Gastroesophageal sphincter (tissue), 3 donors: ENCODE measurements around the gene MAGEC3.

Experiments
- CTCF ChIP-seq, 4 experiments: fragments of 200-600 bp in 2 of 4; fragments of 450-650 bp in 2 of 4; sonication (generic) in 1 of 4; IDR thresholded peaks; one replicate each; pipeline ENCODE4 v1.5.1; 2017 to 2019; ENCODE audit warnings: antibody characterized with exemption in 4 of 4, mild to moderate bottlenecking in 2 of 4, moderate library complexity in 2 of 4
- EP300 ChIP-seq: sonication (generic); formaldehyde crosslinking; IDR thresholded peaks from one replicate; pipeline ENCODE4 v1.6.1; 2017; ENCODE audit warnings: antibody characterized with exemption, mild to moderate bottlenecking
- POLR2A ChIP-seq, 2 donors: fragments of 450-650 bp; IDR thresholded peaks; one replicate each; pipeline ENCODE4 v1.6.1; 2017; ENCODE audit warnings: antibody characterized with exemption in 2 of 2, mild to moderate bottlenecking in 2 of 2, moderate library complexity in 1 of 2

DNA sequence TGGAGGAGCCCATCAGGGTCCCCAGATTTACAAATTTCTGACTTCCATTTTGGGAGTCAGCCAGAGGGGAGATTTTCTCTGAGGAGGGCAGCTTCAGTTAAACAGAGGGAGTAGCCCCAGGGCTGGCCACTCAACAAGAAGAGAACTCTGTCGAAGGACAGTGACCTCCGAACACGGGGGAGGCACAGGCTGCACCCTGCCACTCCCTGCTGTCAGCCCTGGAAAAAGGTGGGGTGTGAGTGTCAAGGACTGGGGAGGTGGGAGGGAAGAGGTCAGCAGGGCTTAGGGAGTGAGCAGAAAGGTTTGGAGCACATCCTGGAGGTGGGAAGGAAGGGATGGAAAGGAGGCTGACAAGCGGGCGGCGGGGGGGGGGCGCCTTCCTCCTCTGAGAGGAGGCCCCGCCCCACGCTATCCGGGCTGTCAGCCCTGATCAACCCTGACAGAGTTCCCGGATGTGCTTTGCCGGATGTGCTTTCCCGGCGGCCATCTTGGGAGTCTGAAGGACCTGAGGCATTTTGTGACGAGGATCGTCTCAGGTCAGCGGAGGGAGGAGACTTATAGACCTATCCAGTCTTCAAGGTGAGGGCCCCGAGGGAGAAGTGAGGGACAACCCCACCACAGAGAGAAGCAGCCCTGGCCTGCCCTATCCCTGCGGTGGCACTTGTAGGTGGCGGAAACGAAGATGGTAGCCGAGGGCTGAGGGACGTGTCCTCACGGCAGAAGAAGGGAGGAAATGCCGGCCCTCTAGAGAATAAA lies 65.5 kb downstream of the MAGEC3 start, which contains the start of gene MAGEC1:
- TF ChIP-seq POLR2A (IDR thresholded peaks at IDR 0.05): no peak
- no peak for TF ChIP-seq CTCF (IDR thresholded peaks at IDR 0.05)
- no peak for TF ChIP-seq EP300
